Uterus (tissue), 4 donors: Measurements from ENCODE around the gene RBBP8NL. TPM values are rescaled to one million over a fixed set of nuclear protein-coding genes. Genes with fewer than 3 reads are reported as not detected.
A peak's percentile ranks its signal among the peaks of the same experiment; 100 is the strongest.

Experiments used
- DNase-seq, 2 donors: peaks; one replicate each; pipeline ENCODE4 v3.0.0-alpha.2; 2019 to 2020
- H3K27ac ChIP-seq, 2 donors: fragments of 200-600 bp; sonication (generic); 1 replicate in 1 of 2; 2 replicates in 1 of 2; pipeline ENCODE4 v1.5.1; 2016 to 2018
- H3K27me3 ChIP-seq, 2 donors: fragments of 200-600 bp; sonication (generic); one replicate each; pipeline ENCODE4 v1.5.1; 2018 to 2019; ENCODE audit warnings: control low read depth in 1 of 2
- H3K36me3 ChIP-seq, 2 donors: fragments of 200-600 bp; sonication (generic); one replicate each; pipeline ENCODE4 v1.5.1; 2019; ENCODE audit warnings: control low read depth in 1 of 2
- H3K4me1 ChIP-seq, 2 donors: fragments of 200-600 bp; sonication (generic); one replicate each; pipeline ENCODE4 v1.5.1; 2018 to 2019; ENCODE audit warnings: control low read depth in 1 of 2
- H3K4me3 ChIP-seq, 2 donors: fragments of 200-600 bp; sonication (generic); 1 replicate in 1 of 2; 2 replicates in 1 of 2; pipeline ENCODE4 v1.5.1; 2018 to 2019; ENCODE audit warnings: mild to moderate bottlenecking in 1 of 2
- H3K9me3 ChIP-seq, 2 donors: fragments of 200-600 bp; sonication (generic); one replicate each; pipeline ENCODE4 v1.5.1; 2019; ENCODE audit warnings: control low read depth in 1 of 2
- CTCF ChIP-seq, 4 experiments: fragments of 200-600 bp in 2 of 4; fragments of 450-650 bp in 2 of 4; sonication (generic) in 2 of 4; IDR thresholded peaks; one replicate each; pipeline ENCODE4 v1.5.1; 2016 to 2019; ENCODE audit warnings: antibody characterized with exemption in 4 of 4, mild to moderate bottlenecking in 2 of 4, moderate library complexity in 1 of 4
- POLR2A ChIP-seq, 2 donors: fragments of 450-650 bp; IDR thresholded peaks; one replicate each; pipeline ENCODE4 v1.6.1; 2016; ENCODE audit warnings: antibody characterized with exemption in 2 of 2, mild to moderate bottlenecking in 1 of 2, moderate library complexity in 1 of 2
- intact Hi-C: fragments of 100-400 bp; cut with DNase I; formaldehyde crosslinking; loops from one replicate; pipeline ENCODE4 v1.15.1; 2023; ENCODE audit warnings: low total_unique reads
- total RNA-seq, 4 donors: library from RNA; depleted of rRNA in 3 of 4; stranded (reverse); fragments of >200 nt in 3 of 4; gene quantifications; one replicate each; pipeline versions ENCODE4 v1.1.0 to v1.2.4, GENCODE V29; 2014 to 2023
- donor health status: DM: yes; HTN: yes; CAD: no.

The RBBP8NL gene
- total RNA-seq, 4 donors from 2014 or later, result 0.35 TPM; not detected in 3

- intact Hi-C loops, result no loop called here
- H3K27ac ChIP-seq, result peak overlapping the region; percentile 20 to 68
- TF ChIP-seq CTCF (IDR thresholded peaks at IDR 0.05) (no peak), POLR2A (IDR thresholded peaks at IDR 0.05) (no peak)
- DNase-seq, result no peak
- H3K27me3 ChIP-seq, result no peaks in the 10 kb centered on the region
- no peak overlapping the region for H3K4me3 ChIP-seq
- H3K36me3 ChIP-seq, result no peaks in the 10 kb centered on the region
- no peaks in the 10 kb centered on the region for H3K9me3 ChIP-seq
- H3K4me1 ChIP-seq, result no peaks in the 10 kb centered on the region
Measured at GRCh38 chr20:62470459-62470858, 43.1 kb upstream of the RBBP8NL start.

- H3K27me3 ChIP-seq, result no peaks in the 10 kb centered on the region
Measured at GRCh38 chr20:62470001-62470400, 42.7 kb upstream of the RBBP8NL start.

GRCh38 chr20:62469352-62469751, 42.0 kb upstream of the RBBP8NL start:
- Histone ChIP-seq H3K36me3 (no peaks in the 10 kb centered on the region), H3K27me3 (no peaks in the 10 kb centered on the region), H3K4me3 (no peak overlapping the region), H3K9me3 (no peaks in the 10 kb centered on the region), H3K4me1 (no peaks in the 10 kb centered on the region), H3K27ac (peak overlapping the region; percentile 20 to 68)
- no peak for TF ChIP-seq CTCF (IDR thresholded peaks at IDR 0.05)
- no peak for TF ChIP-seq POLR2A (IDR thresholded peaks at IDR 0.05)
- DNase-seq, result no peak
- intact Hi-C loops, result no loop called here

More at GRCh38 chr20:62470001-62470400, 42.7 kb upstream of the RBBP8NL start:
- Histone ChIP-seq H3K4me1 (no peaks in the 10 kb centered on the region), H3K4me3 (no peak overlapping the region), H3K9me3 (no peaks in the 10 kb centered on the region), H3K27ac (peak overlapping the region; percentile 20 to 68), H3K36me3 (no peaks in the 10 kb centered on the region)
- peak; percentile 74 to 81 for DNase-seq
- no peak for TF ChIP-seq CTCF (IDR thresholded peaks at IDR 0.05)
- TF ChIP-seq POLR2A (IDR thresholded peaks at IDR 0.05), result no peak
- intact Hi-C loops, result no loop called here

GRCh38 chr20:62466806-62467537, 39.6 kb upstream of the RBBP8NL start:
- no peak overlapping the region for H3K4me3 ChIP-seq
- no peaks in the 10 kb centered on the region for H3K27me3 ChIP-seq
- DNase-seq, result no peak
- no peaks in the 10 kb centered on the region for H3K4me1 ChIP-seq
- intact Hi-C loops, result no loop called here
- H3K9me3 ChIP-seq, result no peaks in the 10 kb centered on the region
- H3K36me3 ChIP-seq, result no peaks in the 10 kb centered on the region
- H3K27ac ChIP-seq, result no peak overlapping the region
- TF ChIP-seq CTCF (IDR thresholded peaks at IDR 0.05) (no peak), POLR2A (IDR thresholded peaks at IDR 0.05) (no peak)

GRCh38 chr20:62466072-62466760, 38.9 kb upstream of the RBBP8NL start:
- DNase-seq, result no peak
- no peaks in the 10 kb centered on the region for H3K36me3 ChIP-seq
- TF ChIP-seq POLR2A (IDR thresholded peaks at IDR 0.05), result no peak
- no peak for TF ChIP-seq CTCF (IDR thresholded peaks at IDR 0.05)
- no peaks in the 10 kb centered on the region for H3K4me1 ChIP-seq
- H3K4me3 ChIP-seq, result no peak overlapping the region
- H3K27me3 ChIP-seq, result no peaks in the 10 kb centered on the region
- H3K9me3 ChIP-seq, result no peaks in the 10 kb centered on the region
- intact Hi-C loops, result no loop called here
- no peak overlapping the region for H3K27ac ChIP-seq
